ENCODE results near the gene RUNX3.
A peak's percentile ranks its signal among the peaks of the same experiment; 100 is the strongest.

Gene RUNX3

DNA sequence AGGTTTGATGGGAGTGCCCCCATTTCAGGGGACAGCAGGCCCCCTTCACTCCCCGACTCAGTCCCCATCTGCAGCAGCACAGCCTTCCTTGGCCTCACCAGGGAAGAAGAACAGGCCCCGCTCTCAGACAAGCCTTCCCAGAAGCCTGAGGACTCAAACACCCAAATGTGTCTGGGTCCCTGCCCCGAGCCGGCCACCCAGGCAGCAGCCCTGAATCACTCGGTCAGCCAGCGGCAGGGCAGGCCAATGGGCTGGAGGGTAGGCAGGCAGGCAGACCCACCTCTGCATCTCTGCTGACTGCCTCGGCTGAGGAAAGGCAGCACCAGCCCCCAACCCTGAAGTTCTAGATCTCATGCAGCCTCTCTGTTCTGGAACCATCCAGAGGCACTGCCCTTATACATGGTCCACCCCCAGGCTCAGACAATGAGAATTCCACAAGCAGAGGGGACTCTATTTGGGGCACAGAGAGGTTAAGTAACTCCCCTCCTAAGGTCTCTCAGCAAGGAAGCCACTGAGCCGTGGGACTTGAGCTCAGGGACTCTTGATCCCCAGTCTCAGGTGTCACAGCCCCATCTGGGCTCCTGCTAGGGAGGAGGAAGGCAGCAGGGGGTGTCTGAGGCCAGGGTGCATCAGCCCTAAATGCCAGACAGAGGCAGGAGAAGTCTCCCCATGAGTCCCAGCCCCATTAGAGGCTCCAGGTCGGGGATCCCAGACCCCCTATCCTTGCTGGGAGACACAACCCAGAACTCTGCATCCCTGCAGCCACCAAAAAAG, 33.2 kb upstream of the RUNX3 start:
- DNase-seq: peak; percentile 68

DNA sequence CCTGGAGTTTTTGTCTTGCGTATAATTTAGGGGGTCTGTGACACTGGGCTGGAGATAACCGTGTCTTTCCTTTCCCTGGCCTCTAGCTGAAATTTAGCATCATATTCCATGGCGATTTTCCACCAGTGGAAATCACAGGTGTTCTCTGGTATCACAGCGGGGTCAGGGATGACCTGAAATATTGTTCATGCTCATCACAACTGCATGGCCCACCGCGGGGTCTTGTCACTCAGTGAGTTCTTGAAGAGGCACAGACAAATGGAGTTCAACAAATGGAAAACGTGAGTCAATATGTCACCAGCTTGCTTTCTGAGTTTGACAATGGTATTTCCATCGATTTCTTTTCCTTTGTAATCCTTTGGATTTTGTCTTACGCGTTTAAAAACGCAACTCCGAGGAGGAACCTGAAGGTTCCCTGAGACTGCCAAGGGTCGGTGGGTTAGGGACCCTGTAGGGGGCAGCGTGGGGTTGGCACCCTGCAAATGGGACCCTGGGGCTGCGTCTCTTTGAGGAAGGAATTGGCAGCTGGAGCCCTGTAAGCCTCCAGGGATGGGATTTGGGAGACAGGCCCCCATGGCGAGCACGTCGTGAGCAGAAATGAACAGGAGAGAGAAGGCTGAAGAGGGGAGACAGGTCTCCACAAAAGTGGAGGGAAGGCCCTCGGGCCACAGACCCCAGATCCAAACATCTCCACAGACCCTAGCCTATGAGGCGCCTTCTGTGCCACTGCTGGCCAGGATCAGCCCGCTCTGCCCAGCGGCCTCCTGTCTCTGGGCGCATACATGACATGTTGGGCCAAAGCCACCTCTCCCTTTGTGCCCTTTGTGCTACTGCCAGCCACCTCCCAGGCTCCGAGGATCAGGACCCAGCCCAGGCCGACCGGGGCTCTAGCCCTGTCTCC, 32.1 kb upstream of the RUNX3 start:
- no peak for DNase-seq

DNA sequence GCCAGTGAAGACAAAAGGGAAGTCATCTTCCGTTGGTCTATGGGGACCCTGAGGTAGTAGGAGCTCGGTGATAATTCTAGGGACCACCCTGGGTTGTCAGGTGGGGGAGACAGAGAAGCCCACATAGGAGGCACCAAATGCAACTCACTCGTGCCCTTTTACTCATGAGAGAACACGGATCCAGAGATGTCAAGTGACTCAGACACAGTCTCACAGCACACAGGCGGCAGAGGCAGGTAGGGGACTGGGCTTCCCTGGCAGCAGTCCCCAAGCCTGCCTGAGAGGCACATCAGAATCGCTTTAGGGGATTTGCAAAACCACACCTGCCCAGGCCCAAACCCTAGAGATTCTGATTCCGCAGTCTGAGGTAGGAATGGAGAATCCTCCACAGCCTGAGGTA, 31.3 kb upstream of the RUNX3 start:
- DNase-seq: peak; percentile 48

DNA sequence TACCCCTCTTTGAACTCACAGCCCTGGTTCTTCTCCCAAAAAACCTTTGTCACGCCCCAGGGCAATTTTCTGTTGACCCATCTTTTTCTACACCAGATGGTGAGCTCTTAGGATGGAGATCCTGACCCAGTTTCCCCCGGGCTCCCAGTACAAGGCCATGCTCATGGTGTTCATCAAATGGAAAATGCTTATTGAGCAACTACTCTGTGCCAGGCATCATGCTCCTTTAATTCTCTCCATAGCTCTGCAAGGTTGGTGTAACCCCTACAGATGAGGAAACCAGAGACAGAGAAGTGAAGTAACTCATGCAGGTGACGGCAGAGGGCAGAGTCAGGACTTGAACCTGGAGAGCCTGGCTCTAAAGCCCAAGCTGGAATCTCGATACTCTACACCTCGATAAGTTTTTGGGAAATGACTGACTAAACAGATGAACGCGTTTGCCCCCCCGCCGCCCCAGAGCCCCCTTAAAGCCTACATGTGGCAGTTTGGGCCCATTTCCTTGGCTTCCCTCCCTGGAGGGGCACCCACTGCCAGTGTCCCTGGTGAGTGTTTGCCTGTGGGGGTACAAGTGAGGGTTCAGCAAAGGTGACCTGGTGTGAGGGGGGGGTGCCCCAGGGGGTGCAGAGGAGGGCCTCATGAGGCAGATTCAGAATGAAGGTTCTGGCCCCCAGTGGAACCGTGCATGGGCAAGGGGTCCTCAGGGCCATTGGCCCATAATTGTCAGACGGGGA, 30.2 kb upstream of the RUNX3 start:
- DNase-seq: no peak

DNA sequence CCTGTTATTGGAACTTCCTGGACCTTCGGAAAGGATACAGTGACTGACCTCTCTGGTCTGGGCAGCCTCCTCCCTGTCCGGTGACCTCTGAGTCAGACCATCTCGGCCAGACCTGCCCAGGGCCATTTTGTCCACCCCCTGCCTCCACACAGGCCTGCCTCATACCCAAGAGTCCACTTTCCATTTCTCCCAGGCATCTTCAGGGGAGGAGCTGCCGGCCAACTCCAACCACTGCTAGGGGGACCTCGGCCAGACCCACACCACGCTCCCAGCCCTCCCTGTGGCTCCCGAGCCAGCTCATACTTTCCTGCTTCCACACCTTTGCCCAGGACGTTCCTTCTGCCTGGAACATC, 29.5 kb upstream of the RUNX3 start:
- no peak for DNase-seq

DNA sequence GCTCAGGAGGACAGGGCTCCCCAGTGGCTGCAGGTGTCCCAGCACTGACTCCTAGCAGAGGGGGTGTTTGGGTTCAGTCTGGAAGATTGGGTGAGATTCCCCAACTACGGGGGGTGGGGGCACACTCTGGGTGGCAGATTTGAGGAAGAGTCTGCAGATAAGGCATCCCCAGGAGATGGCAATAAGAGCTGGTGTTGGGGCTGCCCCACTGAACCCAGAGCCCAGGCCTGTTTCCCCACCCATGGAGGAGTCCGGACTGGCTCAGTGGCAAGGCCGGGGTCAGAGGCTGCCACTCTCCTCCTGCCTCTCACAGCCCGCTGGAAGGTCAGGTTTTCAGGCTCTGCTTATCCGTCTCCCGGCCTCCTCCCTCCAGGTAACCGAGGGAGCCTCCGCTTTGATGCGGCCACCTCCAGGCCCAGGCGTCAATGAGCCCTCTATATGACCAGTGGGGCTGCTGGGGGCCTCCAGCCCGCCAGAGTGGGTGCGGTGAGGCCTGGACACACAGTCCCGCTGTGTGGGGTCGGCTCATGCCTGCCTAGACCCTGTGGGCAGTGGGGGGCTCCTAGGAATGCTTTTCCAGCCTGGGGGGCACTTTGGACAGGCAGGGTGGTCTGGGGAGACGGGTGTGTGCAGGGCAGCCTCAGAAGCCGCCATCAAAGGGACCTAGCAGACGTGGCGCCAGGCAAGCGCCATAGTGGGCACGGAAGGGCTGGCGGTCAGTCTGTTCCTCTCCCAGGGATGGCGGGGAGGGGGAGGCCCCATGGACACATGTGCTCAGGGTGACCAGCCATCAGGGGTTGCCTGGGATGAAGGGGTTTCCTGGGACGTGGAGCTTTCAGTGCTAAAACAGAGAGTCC, 28.9 kb upstream of the RUNX3 start:
- no peak for DNase-seq

DNA sequence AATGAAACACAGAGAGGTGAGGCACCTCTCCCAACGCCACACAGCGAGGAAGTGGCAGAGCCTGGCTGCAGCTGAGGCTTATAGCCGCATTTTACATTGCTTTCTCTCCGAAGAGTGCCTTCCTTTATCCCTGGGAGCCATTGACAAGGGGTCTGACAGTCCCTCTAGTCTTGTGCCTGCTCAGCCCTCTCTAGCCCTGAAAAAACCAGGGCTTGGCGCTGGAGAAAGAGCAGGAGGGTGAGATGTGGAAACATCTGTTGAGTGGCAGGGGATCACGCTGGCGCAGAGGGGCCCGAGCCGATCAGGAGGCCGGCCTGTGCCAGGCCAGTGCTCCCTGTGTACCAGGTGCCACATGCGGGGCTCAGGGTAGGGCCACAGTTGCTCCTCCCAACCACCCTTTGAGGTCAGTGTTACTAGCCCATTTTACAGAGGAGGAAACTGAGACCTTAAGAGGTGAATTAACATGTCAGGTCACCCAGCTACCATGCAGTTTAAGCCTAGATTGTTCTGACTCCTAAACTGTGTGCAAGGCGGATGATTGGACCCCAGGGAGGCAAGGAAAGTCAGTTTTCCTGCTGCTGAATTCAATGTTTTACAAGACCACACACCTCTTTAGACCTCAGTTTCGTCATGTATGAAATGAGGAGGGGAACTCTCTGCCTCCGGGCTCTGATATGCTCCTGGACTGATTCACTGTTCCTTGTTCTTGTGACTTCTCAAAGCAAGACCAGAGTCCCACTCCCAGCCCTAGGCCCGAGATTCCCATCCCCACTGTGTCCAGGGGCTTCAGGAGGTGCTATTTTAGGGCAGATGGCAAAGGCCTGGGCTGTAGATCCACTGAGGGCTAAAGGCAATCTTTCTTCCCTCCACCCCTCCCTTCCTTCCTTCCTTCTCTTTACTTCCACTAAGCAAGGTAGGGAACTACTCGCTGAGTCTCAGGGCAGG, 28.0 kb upstream of the RUNX3 start:
- no peak for DNase-seq

DNA sequence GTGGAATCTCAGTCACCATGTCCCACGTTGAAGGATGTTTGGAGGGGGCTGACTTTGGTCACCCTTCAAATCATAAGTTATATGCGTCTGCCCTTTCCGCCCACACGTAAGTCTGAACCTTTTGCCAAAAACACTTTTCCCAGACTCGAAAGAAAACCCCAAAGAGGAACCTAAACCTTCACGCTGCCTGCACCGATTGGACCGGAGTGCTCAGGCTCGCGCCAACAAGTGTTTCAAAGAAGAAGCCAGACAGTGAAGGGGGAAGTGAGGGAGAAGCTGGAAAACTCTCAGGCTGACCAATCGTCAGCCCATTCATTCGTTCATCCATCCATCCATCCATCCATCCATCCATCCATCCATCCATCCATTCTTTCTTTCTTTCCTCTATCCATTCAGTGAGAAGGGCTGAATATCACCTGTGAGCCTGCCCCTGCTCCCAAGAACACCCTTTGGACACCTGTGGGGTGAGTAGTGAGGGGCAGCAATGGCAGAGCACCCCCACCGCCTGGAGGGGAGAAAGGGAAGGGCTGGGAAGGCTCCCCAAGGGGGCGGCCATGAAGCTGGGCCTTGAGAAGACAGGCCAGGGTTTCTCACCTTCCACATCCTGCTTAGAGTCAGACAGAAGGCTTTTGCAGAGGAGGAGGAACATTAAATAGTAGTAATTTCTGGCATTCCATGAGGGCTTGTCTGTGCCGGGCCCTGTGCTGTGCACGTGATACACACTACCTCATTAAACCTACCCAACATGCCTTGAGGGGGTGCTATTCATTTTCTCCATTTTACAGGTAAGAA, 27.1 kb upstream of the RUNX3 start:
- peak; percentile 62 for DNase-seq

DNA sequence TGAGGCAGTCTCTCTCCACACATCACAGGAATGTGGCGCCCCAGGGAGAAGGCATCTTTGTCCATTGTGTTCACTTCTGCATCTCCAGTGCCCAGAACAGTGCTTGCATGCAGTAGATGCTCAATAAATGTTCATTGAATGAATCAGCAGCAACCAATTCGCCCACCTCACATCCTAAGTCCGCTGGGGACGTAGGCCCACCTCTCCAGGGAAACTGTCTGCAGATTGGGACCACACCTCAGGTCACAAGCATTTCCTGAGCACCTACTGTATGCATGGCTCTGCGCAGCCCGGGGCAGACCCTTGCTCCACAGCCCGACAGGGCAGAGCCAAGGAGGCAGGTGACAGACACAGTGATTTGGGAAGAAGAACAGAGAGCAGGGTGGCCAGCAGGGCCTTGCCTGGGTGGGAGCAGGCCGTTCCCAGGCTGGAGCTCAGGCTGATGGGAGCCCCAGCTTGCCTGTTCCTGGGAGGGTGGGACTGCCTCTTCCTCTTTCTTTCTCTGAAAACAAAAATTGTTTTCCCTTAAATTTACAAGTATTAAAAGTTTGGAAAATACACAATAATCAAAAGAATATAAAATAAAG, 25.8 kb upstream of the RUNX3 start:
- no peak for DNase-seq

DNA sequence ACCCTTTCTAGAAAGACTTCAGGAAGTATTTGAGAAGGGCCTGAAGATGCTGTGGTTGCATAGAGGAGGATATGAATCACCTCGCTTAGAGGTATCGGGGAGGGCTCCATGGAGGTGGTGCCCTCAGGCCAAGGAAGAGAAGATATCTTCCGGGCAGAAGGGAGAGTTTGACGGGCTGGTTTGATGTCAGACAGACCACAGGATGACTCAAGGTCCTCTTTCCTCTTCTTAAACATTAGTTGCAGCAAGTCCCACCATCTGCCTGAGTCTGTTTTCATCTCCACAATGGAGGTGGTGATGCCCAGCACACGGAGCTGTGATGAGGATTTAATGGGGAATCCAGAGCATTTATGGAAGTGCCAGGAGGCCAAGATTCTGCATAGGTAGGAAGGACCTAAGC, 25.1 kb upstream of the RUNX3 start:
- DNase-seq: peak; percentile 95

DNA sequence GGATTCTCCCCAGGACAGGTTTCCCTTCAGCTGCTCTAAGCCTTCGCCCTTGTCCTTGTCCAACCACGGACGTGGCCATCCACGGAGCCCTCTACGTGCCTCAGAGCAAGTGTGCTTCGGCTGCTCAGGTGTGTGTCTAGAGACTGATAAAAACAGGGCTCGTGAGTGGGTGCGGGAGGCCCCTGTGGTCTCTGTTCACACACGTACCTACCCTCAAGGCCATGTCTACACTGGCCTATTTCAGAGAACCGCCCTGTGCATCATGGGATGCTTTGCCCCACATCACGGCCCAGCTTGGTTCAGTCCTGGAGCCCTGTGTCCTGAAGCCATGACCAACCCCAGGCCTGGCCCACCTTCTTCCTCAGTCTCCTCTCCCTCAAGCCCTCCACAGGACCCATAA, 24.6 kb upstream of the RUNX3 start:
- DNase-seq: no peak

DNA sequence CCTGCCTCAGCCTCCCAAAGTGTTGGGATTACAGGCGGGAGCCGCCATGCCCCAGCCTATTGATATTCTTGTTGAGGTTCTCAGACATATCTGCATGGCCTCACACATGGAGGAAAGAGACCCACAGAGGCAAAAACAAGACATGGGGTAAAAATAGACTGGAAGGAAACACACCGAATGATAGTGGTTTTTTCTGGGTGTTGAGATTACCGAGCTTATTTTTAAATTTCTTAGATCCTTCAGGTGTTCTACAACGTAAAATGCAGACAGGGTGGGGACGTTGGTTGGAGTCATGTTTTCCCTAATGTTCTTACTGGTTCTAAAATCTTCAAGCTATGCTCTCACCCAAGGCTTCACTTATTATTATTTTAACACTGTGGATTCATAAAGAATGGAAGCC, 23.9 kb upstream of the RUNX3 start:
- no peak for DNase-seq

DNA sequence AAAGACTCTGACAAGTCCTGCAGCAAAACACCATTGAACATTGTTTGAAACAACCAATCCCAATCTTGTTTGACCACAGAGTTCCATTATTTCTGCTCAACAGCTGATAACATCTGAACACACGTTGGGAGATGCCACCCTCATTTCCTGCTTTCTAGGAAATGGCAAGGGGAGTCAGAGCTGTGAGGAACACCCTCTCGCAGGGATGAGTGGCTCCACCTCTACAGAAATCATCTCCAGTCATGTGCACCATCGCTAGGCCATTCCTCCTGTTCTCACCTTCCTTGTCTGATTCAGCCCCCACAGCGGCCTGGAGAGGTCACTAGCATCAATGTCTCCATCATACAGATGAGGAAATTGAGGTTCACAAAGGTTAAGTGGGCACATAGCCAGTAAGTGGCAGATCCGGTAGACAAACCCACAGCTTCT, 22.4 kb upstream of the RUNX3 start:
- peak; percentile 81 for DNase-seq

DNA sequence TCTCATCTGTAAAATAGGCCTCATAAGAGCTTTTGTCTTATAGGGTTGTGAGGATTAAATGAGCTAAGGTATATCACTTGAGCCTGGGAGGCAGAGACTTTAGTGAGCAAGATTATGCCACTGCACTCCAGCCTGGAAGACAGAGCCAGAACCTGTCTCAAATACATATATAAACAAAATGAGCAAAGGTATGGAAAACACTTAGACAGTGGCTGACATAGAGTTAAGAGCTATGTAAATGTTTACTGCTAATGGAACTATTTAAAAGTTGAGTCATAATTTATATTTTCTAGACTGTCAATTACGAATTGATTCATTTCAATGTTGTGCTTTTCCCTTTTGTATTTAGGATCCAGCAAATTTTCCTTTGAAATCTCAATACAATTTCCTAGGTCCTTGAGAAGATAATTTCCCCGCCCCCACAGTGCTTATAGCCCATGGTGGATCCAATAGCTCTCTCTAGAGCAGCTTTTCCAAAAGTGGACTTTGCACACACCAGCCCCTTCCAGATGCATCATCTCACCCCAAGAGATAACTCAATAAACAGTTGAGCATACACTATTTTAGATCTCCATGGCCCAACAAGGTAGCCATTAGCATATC, 21.8 kb upstream of the RUNX3 start:
- DNase-seq: no peak

DNA sequence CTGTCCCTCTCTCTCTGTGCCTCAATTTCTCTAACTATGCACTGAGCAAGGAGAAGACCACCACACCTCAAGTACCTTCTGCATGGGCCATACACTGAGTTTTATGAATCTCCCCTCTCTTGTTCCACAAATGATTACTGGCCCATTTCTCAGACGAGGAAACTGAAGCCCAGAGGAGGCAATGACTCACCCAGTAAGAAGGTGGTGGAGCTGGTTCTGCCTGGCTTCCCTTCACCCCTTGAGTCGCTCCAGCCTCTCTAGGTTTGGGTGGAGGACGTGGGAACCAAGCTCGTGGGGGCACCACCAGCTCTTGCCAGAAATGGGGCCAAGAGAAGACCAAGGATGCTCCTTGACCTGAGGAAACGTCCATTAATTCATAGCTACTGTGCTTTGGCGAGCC, 21.3 kb upstream of the RUNX3 start:
- DNase-seq: peak; percentile 69

DNA sequence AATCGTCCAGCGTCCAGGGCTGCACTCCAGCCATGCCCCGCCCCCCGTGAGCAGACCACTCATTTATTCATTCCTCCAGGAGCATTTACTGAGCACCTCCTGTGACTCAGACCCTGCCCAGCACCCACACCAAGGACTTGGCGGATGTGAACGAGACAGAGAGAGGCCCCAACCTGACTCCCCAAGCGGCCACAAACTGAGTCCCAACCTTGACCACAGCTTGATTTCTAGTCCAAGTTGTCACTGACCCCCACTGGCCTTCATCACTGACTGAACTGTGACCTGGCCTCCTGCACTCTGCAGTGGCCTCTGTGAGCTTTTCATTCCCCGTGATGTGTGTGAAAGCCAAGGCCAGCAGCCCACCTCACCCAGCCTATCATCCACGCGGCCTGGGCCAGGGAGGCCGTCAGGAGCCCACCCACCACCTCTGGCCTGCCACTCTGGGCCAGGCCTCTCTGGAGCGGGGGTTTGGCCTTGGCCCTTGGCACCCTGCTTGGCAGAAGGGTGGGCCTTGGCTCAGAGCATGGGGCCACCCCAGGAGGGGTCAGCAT, 19.3 kb upstream of the RUNX3 start:
- DNase-seq: no peak

DNA sequence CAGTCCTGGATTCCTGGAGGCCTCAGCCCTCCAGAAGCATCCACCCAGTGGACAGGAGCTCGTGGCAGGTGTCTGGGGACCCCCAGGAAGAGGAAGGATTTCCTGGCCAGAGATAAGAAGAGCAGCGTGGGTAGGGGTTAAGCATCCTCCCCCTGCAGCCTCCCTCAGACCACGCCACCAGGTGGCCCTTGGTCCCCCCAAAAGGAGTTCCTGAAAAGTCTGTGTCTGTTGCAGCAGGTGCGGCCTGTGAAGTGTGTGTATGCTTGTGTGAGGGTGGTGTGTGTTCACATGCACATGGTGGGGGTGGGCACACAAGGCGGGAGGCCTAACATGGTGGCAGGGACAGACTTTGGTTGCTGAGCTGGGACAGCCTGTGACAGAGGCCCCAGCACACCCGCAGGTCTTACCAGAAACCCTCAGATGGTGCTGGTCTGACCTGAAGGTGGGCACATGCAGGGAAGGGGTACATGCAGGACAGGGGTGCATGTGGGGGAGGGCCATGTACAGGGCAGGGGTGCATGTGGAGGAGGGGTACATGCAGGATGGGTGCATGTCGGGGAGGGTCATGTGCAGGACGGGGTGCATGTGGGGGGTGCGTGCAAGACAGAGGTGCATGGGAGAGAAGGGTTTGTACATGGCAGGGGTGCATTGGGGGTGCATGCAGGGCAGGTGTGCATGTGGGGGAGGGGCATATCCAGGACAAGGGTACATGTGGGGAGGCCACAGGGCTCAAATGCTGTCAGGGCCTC, 18.2 kb upstream of the RUNX3 start:
- DNase-seq: no peak

DNA sequence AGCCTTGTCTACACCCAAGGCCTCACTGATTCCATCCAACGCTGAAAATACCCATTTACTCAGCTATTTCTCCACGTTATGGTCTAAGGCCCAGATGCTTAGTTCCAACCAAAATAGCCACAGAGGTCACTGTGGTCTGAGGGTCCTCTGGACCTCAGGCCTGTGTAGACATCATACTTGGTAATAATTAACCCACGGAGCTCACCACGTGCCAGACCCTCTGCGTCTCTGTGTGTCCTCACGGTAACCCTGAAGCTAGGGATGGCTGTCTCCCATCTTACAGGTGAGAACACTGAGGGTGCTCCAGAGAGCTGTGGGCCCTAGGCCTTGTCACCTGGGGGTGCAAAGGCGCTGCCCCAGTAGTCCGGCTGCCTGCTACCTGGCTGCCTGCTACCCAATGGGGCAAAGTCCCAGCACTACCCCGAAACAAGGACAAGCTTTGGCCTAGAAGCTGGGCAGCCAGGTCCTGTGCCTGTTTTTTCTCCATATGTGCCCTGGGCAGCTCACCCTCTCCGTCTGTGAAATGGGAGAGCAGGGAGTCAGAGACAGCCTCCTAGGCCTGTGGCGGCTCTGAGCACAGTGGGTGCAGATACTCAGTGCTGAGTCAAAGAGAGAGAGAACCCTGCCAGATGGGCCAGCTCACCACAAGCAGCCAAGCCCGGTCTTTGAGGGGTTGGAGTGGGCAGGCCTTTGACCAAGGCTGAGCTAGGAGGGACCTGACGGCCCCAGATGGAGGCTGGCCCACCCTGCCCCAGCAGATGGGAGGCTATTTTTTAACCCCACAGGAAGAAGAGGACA, 17.0 kb upstream of the RUNX3 start:
- DNase-seq: peak; percentile 76

All from activated CD4-positive, alpha-beta T cell treated with anti-CD3 and anti-CD28 coated beads, Interleukin-2, Interleukin-6, amounts not matched to agents 100 ng/mL and 50 ng/mL, durations not matched to agents 16 hours and 8 hours (primary cell).